Measurements from ENCODE around the gene LRATD1.

Gene LRATD1

DNA sequence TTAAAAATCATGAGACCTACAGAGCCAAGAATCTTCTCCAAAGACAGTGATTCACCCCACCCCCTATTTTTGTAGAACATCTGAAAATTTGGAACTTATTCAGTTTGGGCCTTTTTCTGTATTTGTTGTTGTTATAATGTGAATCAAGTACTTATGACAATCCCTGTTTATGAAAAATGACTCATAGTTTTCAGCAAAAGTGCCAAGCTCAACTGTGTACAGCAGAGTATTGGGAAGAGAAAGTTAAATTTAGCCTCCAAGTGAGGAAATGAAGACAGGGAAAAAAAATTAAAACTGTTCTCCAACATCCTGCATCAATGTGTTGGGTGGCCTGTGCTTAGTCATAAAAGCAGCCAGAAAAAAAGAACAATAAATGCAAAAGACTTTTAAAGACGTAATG lies 46.2 kb downstream of the LRATD1 start:
- H3K79me2 ChIP-seq (ENCODE audit: insufficient read depth, low read length) = no peaks in the 10 kb centered on the region
- H3K36me3 ChIP-seq (ENCODE audit: insufficient read depth, low read length) = no peaks in the 10 kb centered on the region
- H2AFZ ChIP-seq (ENCODE audit: low read length) = no peak overlapping the region
- H3K9me3 ChIP-seq (ENCODE audit: low read length) = no peaks in the 10 kb centered on the region
- no peaks in the 10 kb centered on the region for H3K9me2 ChIP-seq (ENCODE audit: low read depth, low read length)
- no peaks in the 10 kb centered on the region for H3F3A ChIP-seq (ENCODE audit: insufficient read depth, low read length)
- no peak overlapping the region for H3K27ac ChIP-seq (ENCODE audit: low read depth, low read length, poor library complexity, severe bottlenecking)
- H3K4me3 ChIP-seq (ENCODE audit: low read depth, low read length, poor library complexity, severe bottlenecking) = no peak overlapping the region
- no peak for TF ChIP-seq EZH2 (IDR thresholded peaks at IDR 0.05; ENCODE audit: borderline replicate concordance, low read length)
- TF ChIP-seq CTCF (IDR thresholded peaks at IDR 0.05; ENCODE audit: low read length) = no peak
- H3K4me1 ChIP-seq (ENCODE audit: insufficient read depth, low read length, severe bottlenecking) = no peaks in the 10 kb centered on the region
- no peak overlapping the region for H3K4me2 ChIP-seq (ENCODE audit: low read length)
- no peaks in the 10 kb centered on the region for H4K20me1 ChIP-seq (ENCODE audit: insufficient read depth, low read length)
- H3K9ac ChIP-seq (ENCODE audit: low read length) = no peak overlapping the region
- H3K27me3 ChIP-seq (ENCODE audit: insufficient read depth, low read length) = no peaks in the 10 kb centered on the region

- Histone ChIP-seq H3K27ac (ENCODE audit: low read depth, low read length, poor library complexity, severe bottlenecking) (no peak overlapping the region), H3K27me3 (ENCODE audit: insufficient read depth, low read length) (no peaks in the 10 kb centered on the region), H3K4me2 (ENCODE audit: low read length) (no peak overlapping the region), H3K79me2 (ENCODE audit: insufficient read depth, low read length) (no peaks in the 10 kb centered on the region), H3K9ac (ENCODE audit: low read length) (no peak overlapping the region), H4K20me1 (ENCODE audit: insufficient read depth, low read length) (no peaks in the 10 kb centered on the region), H2AFZ (ENCODE audit: low read length) (no peak overlapping the region), H3K9me3 (ENCODE audit: low read length) (no peaks in the 10 kb centered on the region), H3K36me3 (ENCODE audit: insufficient read depth, low read length) (no peaks in the 10 kb centered on the region), H3K4me1 (ENCODE audit: insufficient read depth, low read length, severe bottlenecking) (no peaks in the 10 kb centered on the region), H3F3A (ENCODE audit: insufficient read depth, low read length) (no peaks in the 10 kb centered on the region), H3K4me3 (ENCODE audit: low read depth, low read length, poor library complexity, severe bottlenecking) (no peak overlapping the region), H3K9me2 (ENCODE audit: low read depth, low read length) (no peaks in the 10 kb centered on the region)
- no peak for TF ChIP-seq CTCF (IDR thresholded peaks at IDR 0.05; ENCODE audit: low read length)
Measured at GRCh38 chr2:14681608-14682007, 49.1 kb downstream of the LRATD1 start.

Data from OCI-LY1 (cell line).